Spleen (tissue), 11 donors: ENCODE measurements around the gene CREB3. TPM values are rescaled to one million over a fixed set of nuclear protein-coding genes. Genes with fewer than 3 reads are reported as not detected.

Source experiments
- DNase-seq: peaks from one replicate; pipeline ENCODE4 v3.0.0-alpha.2; 2020
- H3K27ac ChIP-seq, 8 donors: fragments of 200-600 bp; sonication (generic) in 7 of 8; 1 replicate in 4 of 8; 2 replicates in 4 of 8; pipeline versions ENCODE4 v1.5.0 to v1.8.0; 2016 to 2021; ENCODE audit warnings: inconsistent platforms in 4 of 8, mild to moderate bottlenecking in 4 of 8, moderate library complexity in 1 of 8
- H3K27me3 ChIP-seq, 7 donors: fragments of 200-600 bp; sonication (generic) in 6 of 7; replicated peaks in 1 of 7; 1 replicate in 4 of 7; 2 replicates in 3 of 7; pipeline versions ENCODE4 v1.5.0 to v1.8.0; 2016 to 2021; ENCODE audit warnings: inconsistent platforms in 3 of 7, mild to moderate bottlenecking in 1 of 7
- H3K36me3 ChIP-seq, 6 donors: fragments of 200-600 bp; sonication (generic) in 5 of 6; 1 replicate in 4 of 6; 2 replicates in 2 of 6; pipeline versions ENCODE4 v1.5.0 to v1.8.0; 2016 to 2021; ENCODE audit warnings: inconsistent platforms in 2 of 6
- H3K4me1 ChIP-seq, 6 donors: fragments of 200-600 bp; sonication (generic) in 5 of 6; 1 replicate in 3 of 6; 2 replicates in 3 of 6; pipeline versions ENCODE4 v1.5.0 to v1.8.0; 2016 to 2021; ENCODE audit warnings: inconsistent platforms in 3 of 6
- H3K4me3 ChIP-seq, 8 donors: fragments of 200-600 bp; sonication (generic) in 7 of 8; 1 replicate in 4 of 8; 2 replicates in 4 of 8; pipeline versions ENCODE4 v1.5.0 to v1.8.0; 2016 to 2021; ENCODE audit warnings: inconsistent platforms in 4 of 8, mild to moderate bottlenecking in 4 of 8, moderate library complexity in 2 of 8
- H3K9me3 ChIP-seq, 8 donors: fragments of 200-600 bp; sonication (generic) in 7 of 8; 1 replicate in 4 of 8; 2 replicates in 4 of 8; pipeline versions ENCODE4 v1.5.0 to v1.8.0; 2016 to 2021; ENCODE audit warnings: inconsistent platforms in 4 of 8
- POLR2A ChIP-seq, 3 donors: fragments of 450-650 bp; IDR thresholded peaks; one replicate each; pipeline ENCODE4 v1.5.1; 2017; ENCODE audit warnings: antibody characterized with exemption in 3 of 3, mild to moderate bottlenecking in 1 of 3
- POLR2AphosphoS5 ChIP-seq, 3 donors: sonication (generic); formaldehyde crosslinking; IDR thresholded peaks; one replicate each; pipeline ENCODE4 v1.5.1; 2017; ENCODE audit warnings: antibody characterized with exemption in 3 of 3
- WGBS, 5 donors: extraction: QIAGEN DNeasy Blood & Tissue Kit in 3 of 5; methylation state at CpG; one replicate each; pipeline versions ENCODE4 v1.1.5 to v1.1.7; 2013 to 2018; 5-methylcytosine and 5-hydroxymethylcytosine counted together
- intact Hi-C: fragments of 100-400 bp; cut with DNase I; formaldehyde crosslinking; loops from one replicate; pipeline ENCODE4 v1.15.0; 2023; ENCODE audit warnings: low total_unique reads
- polyA plus RNA-seq, 3 donors: library from polyadenylated mRNA; stranded (reverse); fragments of 200-250 nt; gene quantifications; one replicate each; pipeline ENCODE4 v1.2.1, GENCODE V29; 2013
- total RNA-seq, 7 donors: library from RNA; depleted of rRNA in 3 of 7; stranded (reverse); fragments of >200 nt in 3 of 7; fragmentation: NEBNext Ultra II Directional in 4 of 7; extraction: Animal tissue kit (Norgen Biotek cat#: 25700) in 4 of 7; gene quantifications; one replicate each; pipeline versions ENCODE4 v1.1.0 to v1.2.1, GENCODE V29; 2016 to 2021
- TF ChIP-seq, protein P1 (sequence below), 11 experiments: fragments of 200-600 bp in 7 of 11; fragments of 450-650 bp in 4 of 11; sonication (generic) in 4 of 11; IDR thresholded peaks in 8 of 11; conservative IDR thresholded peaks in 3 of 11; 1 replicate in 7 of 11; 2 replicates in 4 of 11; pipeline versions ENCODE4 v1.4.0 to v1.8.0; 2016 to 2021; ENCODE audit warnings: antibody characterized with exemption in 11 of 11, inconsistent platforms in 4 of 11, mild to moderate bottlenecking in 1 of 11
- donor health status: healthy with polysubstance abuse.
- donor health status: DM: no; HTN: no; CAD: no; lungs with moderate emphysema.
- donor health status: DM: no; HTN: no; CAD: no.
- donor health status: Bipolar disorder and iron deficiency.
- donor health status: healthy.
- donor health status: DM: no; HTN: no; CAD: no.
- donor health status: DM: yes; HTN: yes; CAD: no.

Gene CREB3
- total and polyA plus RNA-seq, 10 donors, result 14.7 to 35.9 (median 25.7) TPM

DNA sequence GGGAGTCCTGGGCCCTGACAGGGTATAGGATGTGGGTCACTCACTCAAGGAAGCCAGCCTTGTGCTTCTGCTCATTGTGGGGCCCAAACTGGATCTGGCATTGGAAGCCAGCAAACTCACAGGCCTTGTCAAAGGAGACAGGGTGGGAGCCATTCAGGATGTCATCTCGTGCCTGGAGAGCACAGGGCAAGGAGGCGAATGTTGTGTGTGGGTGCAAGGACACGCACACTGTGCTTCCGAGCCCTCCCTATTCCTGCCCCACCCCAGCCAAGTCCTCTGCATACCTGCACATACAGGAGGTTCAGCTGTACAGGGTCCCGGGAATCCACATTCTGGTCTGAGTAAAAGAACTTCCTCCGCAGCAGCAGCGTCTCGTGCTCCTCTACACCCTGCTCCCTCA is 8.6 kb upstream of the CREB3 start:
- H3K36me3 ChIP-seq, result peaks cover 7 to 87% (median 75%) of the 10 kb centered on the region in 6 donors
- WGBS, 5 donors, result 89 to 96% (median 93%) methylated on average over 7 to 8 of the region's 8 CpGs
- DNase-seq, result no peak
- H3K27ac ChIP-seq, result no peak overlapping the region
- no peaks in the 10 kb centered on the region for H3K9me3 ChIP-seq
- H3K27me3 ChIP-seq, result no peaks in the 10 kb centered on the region
- intact Hi-C loops, result no loop called here
- TF ChIP-seq POLR2A (IDR thresholded peaks at IDR 0.05) (no peak), POLR2AphosphoS5 (IDR thresholded peaks at IDR 0.05) (peak in 2 of 3 donors; percentile 13 to 36)
- H3K4me3 ChIP-seq, result no peak overlapping the region
- H3K4me1 ChIP-seq, result peaks cover 27 to 56% (median 40%) of the 10 kb centered on the region in 6 donors

DNA sequence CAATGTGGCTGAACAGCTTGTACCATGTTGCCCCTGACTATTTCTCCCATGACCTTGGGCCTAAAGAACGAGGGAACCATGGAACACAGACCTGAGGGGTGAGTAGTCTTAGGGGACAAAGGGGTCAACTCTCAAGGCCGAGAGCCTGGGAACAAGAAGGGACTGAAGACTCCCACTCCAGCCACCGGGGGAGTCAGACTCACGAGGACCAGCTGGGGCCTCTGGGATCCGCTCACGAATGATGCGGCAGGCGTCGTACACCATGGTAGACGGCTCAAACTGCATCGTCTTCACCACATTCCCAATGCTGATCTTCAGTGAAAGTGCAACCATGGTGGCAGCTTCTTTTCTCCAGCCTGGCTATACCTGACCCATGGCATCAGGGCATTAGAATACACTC is 7.1 kb upstream of the CREB3 start:
- Histone ChIP-seq H3K27me3 (no peaks in the 10 kb centered on the region), H3K4me1 (peaks cover 41 to 59% (median 51%) of the 10 kb centered on the region in 6 donors), H3K27ac (peak overlapping the region in 1 of 8 donors; percentile 100), H3K4me3 (no peak overlapping the region), H3K36me3 (peaks cover 7 to 79% (median 61%) of the 10 kb centered on the region in 6 donors), H3K9me3 (no peaks in the 10 kb centered on the region)
- TF ChIP-seq POLR2A (IDR thresholded peaks at IDR 0.05) (no peak), POLR2AphosphoS5 (IDR thresholded peaks at IDR 0.05) (no peak)
- TF ChIP-seq, protein P1, sequence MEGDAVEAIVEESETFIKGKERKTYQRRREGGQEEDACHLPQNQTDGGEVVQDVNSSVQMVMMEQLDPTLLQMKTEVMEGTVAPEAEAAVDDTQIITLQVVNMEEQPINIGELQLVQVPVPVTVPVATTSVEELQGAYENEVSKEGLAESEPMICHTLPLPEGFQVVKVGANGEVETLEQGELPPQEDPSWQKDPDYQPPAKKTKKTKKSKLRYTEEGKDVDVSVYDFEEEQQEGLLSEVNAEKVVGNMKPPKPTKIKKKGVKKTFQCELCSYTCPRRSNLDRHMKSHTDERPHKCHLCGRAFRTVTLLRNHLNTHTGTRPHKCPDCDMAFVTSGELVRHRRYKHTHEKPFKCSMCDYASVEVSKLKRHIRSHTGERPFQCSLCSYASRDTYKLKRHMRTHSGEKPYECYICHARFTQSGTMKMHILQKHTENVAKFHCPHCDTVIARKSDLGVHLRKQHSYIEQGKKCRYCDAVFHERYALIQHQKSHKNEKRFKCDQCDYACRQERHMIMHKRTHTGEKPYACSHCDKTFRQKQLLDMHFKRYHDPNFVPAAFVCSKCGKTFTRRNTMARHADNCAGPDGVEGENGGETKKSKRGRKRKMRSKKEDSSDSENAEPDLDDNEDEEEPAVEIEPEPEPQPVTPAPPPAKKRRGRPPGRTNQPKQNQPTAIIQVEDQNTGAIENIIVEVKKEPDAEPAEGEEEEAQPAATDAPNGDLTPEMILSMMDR (IDR thresholded peaks at IDR 0.05 in 8 of 11, conservative IDR thresholded peaks at IDR 0.05 in 3 of 11), result no peak
- intact Hi-C loops, result no loop called here
- WGBS, 5 donors, result 90 to 97% (median 93%) methylated on average over 6 to 11 of the region's 11 CpGs
- no peak for DNase-seq

DNA sequence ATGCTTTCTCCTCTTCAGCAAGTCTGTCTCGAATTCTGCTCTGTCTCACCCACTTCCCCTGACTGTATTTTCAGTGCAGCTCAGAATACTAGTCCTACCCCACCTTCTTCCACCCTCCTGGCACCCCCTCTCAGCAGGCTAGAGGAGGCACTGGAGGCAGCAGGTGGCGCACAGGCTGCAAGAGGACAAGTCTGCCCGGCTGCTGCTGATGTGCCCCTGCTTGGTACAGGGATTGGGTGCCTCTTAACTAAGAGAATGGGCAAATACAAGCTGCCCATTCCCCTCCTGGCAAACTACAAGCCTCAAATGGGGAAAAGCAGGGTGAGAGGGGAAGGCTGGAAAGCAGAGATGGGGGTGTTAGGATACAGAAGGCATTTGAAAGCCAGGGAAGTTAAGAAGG is 5.5 kb upstream of the CREB3 start:
- Histone ChIP-seq H3K4me1 (peaks cover 51 to 71% (median 63%) of the 10 kb centered on the region in 6 donors), H3K36me3 (peaks cover 0 to 64% (median 45%) of the 10 kb centered on the region in 6 donors), H3K27ac (peak overlapping the region; percentile 49 to 100 (median 98)), H3K9me3 (no peaks in the 10 kb centered on the region), H3K27me3 (no peaks in the 10 kb centered on the region), H3K4me3 (peak overlapping the region in 4 of 8 donors; percentile 70 to 90 (median 77))
- 9 to 28% (median 14%) methylated on average over 3 of the region's 3 CpGs for WGBS, 5 donors
- intact Hi-C loops, result no loop called here
- peak; percentile 87 for DNase-seq
- TF ChIP-seq POLR2AphosphoS5 (IDR thresholded peaks at IDR 0.05) (peak; percentile 12 to 49 (median 40)), POLR2A (IDR thresholded peaks at IDR 0.05) (no peak)
- TF ChIP-seq, protein P1 (IDR thresholded peaks at IDR 0.05 in 8 of 11, conservative IDR thresholded peaks at IDR 0.05 in 3 of 11), result peak in 2 of 11 experiments; percentile 13 to 17

DNA sequence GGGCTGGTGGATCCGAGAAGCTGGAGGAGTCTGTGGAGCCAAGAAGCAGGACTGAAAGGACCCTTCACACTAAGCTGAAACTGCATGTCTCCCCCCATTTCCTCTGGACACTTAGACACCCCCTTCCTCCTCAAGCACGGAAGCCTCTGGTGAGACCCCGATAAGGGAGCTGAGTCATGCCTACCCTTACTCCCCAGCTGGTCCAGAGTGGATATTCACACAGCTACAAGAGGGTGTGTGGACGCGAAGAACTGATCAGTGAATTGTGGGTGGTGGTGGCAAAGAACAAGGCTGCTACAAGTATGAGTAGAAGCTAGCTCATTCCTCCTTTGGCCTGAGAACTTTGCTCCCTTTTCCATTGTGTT is 4.8 kb upstream of the CREB3 start:
- Histone ChIP-seq H3K4me1 (peaks cover 51 to 72% (median 64%) of the 10 kb centered on the region in 6 donors), H3K9me3 (no peaks in the 10 kb centered on the region), H3K27ac (peak overlapping the region; percentile 49 to 100 (median 98)), H3K4me3 (peak overlapping the region in 7 of 8 donors; percentile 5 to 90 (median 70)), H3K27me3 (no peaks in the 10 kb centered on the region), H3K36me3 (peaks cover 0 to 56% (median 38%) of the 10 kb centered on the region in 6 donors)
- 9 to 20% (median 16%) methylated on average over 5 of the region's 5 CpGs for WGBS, 5 donors
- no peak for TF ChIP-seq POLR2AphosphoS5 (IDR thresholded peaks at IDR 0.05)
- TF ChIP-seq, protein P1 (IDR thresholded peaks at IDR 0.05 in 8 of 11, conservative IDR thresholded peaks at IDR 0.05 in 3 of 11), result no peak
- TF ChIP-seq POLR2A (IDR thresholded peaks at IDR 0.05), result no peak
- intact Hi-C loops, result no loop called here
- DNase-seq, result no peak
